Activated CD4-positive, alpha-beta T cell treated with anti-CD3 and anti-CD28 coated beads for 36 hours (primary cell): ENCODE results near the gene ATN1. TPM values are rescaled to one million over a fixed set of nuclear protein-coding genes. Genes with fewer than 3 reads are reported as not detected.

Source experiments
- ATAC-seq: fragments of 200-7000 bp; cut with Tn5 transposase; one replicate; pipeline ENCODE4 v1.10.0; 2021; ENCODE audit warnings: mild to moderate bottlenecking, moderate library complexity
- CTCF ChIA-PET: fragments of 350-600 bp; sonication (Branson Sonifier 250); formaldehyde crosslinking; loops from one replicate; lab custom pipeline; 2021; ENCODE audit warnings: antibody characterized with exemption; lab: Charles Lee
- POLR2A ChIA-PET: fragments of 350-600 bp; sonication (Branson Sonifier 250); formaldehyde crosslinking; loops from one replicate; lab custom pipeline; 2021; ENCODE audit warnings: antibody characterized with exemption, inconsistent platforms; lab: Charles Lee
- DNase-seq: peaks from one replicate; pipeline ENCODE4 v3.0.0-alpha.2; 2020
- H3K27ac Mint-ChIP-seq: one replicate; pipeline ENCODE4 v1.8.0; 2021; ENCODE audit warnings: mixed read lengths
- H3K27me3 Mint-ChIP-seq: one replicate; pipeline ENCODE4 v1.8.0; 2021; ENCODE audit warnings: mixed read lengths
- H3K36me3 Mint-ChIP-seq: one replicate; pipeline ENCODE4 v1.8.0; 2021; ENCODE audit warnings: low read depth, mixed read lengths
- H3K4me1 Mint-ChIP-seq: one replicate; pipeline ENCODE4 v1.8.0; 2021; ENCODE audit warnings: mixed read lengths
- H3K4me3 Mint-ChIP-seq: one replicate; pipeline ENCODE4 v1.8.0; 2021; ENCODE audit warnings: mild to moderate bottlenecking, moderate library complexity, mixed read lengths
- H3K9me3 Mint-ChIP-seq: one replicate; pipeline ENCODE4 v1.8.0; 2021; ENCODE audit warnings: low read depth, mixed read lengths
- intact Hi-C, 2 experiments: fragments of 100-400 bp; cut with DNase I in 1 of 2; cut with micrococcal nuclease in 1 of 2; formaldehyde crosslinking; loops; one replicate each; pipeline versions ENCODE4 v1.14.2 to v1.15.1; 2022 to 2024; cut with DNase I, micrococcal nuclease
- total RNA-seq, 2 experiments: library from RNA; stranded (reverse); gene quantifications; one replicate each; pipeline ENCODE4 v1.2.3, GENCODE V29; 2021

Gene ATN1
- total RNA-seq, 2 experiments from 2014 or later = 32.2 to 32.4 TPM

DNA sequence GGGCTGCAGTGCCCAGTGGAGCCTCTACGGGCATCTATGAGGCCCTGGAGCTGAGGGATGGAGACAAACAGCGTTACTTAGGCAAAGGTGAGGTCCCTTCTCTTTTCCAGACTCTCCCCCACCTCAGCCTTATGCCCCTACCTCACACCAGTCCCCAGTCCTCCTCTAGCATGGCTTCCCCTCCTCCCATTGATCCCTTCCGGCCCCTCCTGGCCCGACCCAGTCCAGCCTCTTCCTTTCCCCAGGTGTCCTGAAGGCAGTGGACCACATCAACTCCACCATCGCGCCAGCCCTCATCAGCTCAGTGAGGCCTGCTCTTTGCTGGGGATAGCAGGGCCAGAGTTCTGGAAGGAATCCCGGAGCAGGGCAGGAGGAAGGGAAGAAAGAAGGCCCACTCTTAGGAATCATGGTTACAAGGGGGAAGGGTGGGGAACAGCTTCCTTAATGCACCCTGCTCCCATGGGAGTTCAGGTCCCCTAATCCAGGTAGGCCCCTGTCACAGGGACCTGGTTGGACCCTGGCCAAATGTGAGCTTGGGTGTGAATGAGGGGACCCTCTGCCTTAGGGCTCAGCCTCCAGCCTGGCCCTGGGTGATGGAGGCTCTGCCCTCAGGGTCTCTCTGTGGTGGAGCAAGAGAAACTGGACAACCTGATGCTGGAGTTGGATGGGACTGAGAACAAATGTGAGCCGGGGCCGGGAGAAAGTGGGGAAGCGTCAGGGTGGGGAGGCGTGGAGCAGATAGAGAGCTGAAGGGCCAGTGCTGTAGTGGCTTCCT lies 11.1 kb upstream of the ATN1 start:
- no peaks in the 10 kb centered on the region for H3K9me3 Mint-ChIP-seq
- POLR2A ChIA-PET = interaction anchor here (1.1 kb wide), 1 partner anchor 46 kb away, joined by 3 read pairs; no protein-coding TSS in a partner anchor

DNA sequence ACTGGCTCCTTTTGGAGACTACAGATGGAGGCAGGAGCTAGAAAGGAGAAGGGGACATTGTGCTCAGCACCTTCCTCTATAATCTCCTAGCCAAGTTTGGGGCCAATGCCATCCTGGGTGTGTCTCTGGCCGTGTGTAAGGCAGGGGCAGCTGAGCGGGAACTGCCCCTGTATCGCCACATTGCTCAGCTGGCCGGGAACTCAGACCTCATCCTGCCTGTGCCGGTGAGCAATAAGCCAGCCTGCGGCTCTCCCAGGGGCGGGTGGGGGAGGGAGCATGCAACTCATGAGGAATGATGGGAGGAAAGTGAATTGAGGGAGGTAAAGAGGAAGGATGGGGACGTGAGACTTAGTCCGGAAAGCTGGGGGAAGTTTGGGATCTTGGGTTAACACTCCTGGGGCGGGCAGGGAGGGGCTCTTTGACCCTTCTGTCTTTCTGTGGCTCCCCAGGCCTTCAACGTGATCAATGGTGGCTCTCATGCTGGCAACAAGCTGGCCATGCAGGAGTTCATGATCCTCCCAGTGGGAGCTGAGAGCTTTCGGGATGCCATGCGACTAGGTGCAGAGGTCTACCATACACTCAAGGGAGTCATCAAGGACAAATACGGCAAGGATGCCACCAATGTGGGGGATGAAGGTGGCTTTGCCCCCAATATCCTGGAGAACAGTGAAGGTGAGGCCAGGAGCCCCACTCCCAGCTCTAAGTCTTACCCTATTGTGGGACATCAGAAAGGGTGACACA lies 10.1 kb upstream of the ATN1 start:
- Mint-ChIP-seq H3K27me3 (no peaks in the 10 kb centered on the region), H3K36me3 (peaks cover 51% of the 10 kb centered on the region), H3K9me3 (no peaks in the 10 kb centered on the region), H3K27ac (no peak overlapping the region), H3K4me1 (peaks cover 37% of the 10 kb centered on the region), H3K4me3 (no peak overlapping the region)
- ATAC-seq (no peak), DNase-seq (no peak)
- intact Hi-C loops = no loop called here
- POLR2A ChIA-PET = interaction anchor here (0.8 to 1.1 kb wide), 3 partner anchors 20 to 47 kb away, joined by 3 read pairs; partner anchors contain the start of gene RNU7-1
- CTCF ChIA-PET = interaction anchor here (0.6 to 1.3 kb wide), 4 partner anchors 11 to 1014 kb away, joined by 3 to 5 read pairs (median 3); no protein-coding TSS in a partner anchor

More for the DNA sequence above, 11.1 kb upstream of the ATN1 start:
- H3K4me3 Mint-ChIP-seq = peak overlapping the region; percentile 98
- peaks cover 38% of the 10 kb centered on the region for H3K4me1 Mint-ChIP-seq
- ATAC-seq (no peak), DNase-seq (no peak)
- CTCF ChIA-PET = interaction anchor here (0.6 to 1.5 kb wide), 7 partner anchors 7 to 1015 kb away, joined by 3 to 4 read pairs (median 3); no protein-coding TSS in a partner anchor
- H3K36me3 Mint-ChIP-seq = peaks cover 43% of the 10 kb centered on the region
- intact Hi-C loops = no loop called here
- H3K27ac Mint-ChIP-seq = no peak overlapping the region
- H3K27me3 Mint-ChIP-seq = no peaks in the 10 kb centered on the region

GRCh38 chr12:6919588-6919987 lies 8.2 kb upstream of the ATN1 start:
- POLR2A ChIA-PET = no interaction called here
- no peak for DNase-seq
- Mint-ChIP-seq H3K36me3 (peaks cover 59% of the 10 kb centered on the region), H3K27me3 (no peaks in the 10 kb centered on the region), H3K4me3 (no peak overlapping the region), H3K27ac (peak overlapping the region; percentile 38), H3K9me3 (no peaks in the 10 kb centered on the region), H3K4me1 (peaks cover 31% of the 10 kb centered on the region)
- intact Hi-C loops = no loop called here
- ATAC-seq = no peak
- CTCF ChIA-PET = interaction anchor here (0.6 to 1.4 kb wide), 2 partner anchors 28 to 52 kb away, joined by 3 to 5 read pairs; partner anchors contain the start of gene TPI1

DNA sequence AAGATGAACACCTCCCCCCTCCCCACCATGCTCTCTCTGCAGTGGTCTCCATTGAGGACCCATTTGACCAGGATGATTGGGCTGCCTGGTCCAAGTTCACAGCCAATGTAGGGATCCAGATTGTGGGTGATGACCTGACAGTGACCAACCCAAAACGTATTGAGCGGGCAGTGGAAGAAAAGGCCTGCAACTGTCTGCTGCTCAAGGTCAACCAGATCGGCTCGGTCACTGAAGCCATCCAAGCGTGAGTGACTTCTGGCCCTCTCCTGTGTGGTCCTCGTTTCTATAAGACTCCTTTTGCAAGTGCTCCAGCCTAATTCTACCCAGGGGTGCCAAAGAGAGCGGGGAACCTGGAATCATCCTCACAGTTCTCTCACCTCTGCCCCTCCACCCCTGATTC lies 6.2 kb upstream of the ATN1 start:
- intact Hi-C loops = no loop called here
- POLR2A ChIA-PET = interaction anchor here (1.3 kb wide), 1 partner anchor 22 kb away, joined by 5 read pairs; the partner anchor contains the start of genes C12orf57 and RNU7-1
- no peaks in the 10 kb centered on the region for H3K27me3 Mint-ChIP-seq
- no peak for ATAC-seq
- H3K9me3 Mint-ChIP-seq = no peaks in the 10 kb centered on the region
- peaks cover 45% of the 10 kb centered on the region for H3K36me3 Mint-ChIP-seq
- no peak overlapping the region for H3K27ac Mint-ChIP-seq
- no peak for DNase-seq
- H3K4me3 Mint-ChIP-seq = no peak overlapping the region
- CTCF ChIA-PET = interaction anchor here (0.6 to 1.3 kb wide), 6 partner anchors 9 to 223 kb away, joined by 3 to 5 read pairs (median 4); partner anchors contain the start of gene LRRC23
- peaks cover 28% of the 10 kb centered on the region for H3K4me1 Mint-ChIP-seq

DNA sequence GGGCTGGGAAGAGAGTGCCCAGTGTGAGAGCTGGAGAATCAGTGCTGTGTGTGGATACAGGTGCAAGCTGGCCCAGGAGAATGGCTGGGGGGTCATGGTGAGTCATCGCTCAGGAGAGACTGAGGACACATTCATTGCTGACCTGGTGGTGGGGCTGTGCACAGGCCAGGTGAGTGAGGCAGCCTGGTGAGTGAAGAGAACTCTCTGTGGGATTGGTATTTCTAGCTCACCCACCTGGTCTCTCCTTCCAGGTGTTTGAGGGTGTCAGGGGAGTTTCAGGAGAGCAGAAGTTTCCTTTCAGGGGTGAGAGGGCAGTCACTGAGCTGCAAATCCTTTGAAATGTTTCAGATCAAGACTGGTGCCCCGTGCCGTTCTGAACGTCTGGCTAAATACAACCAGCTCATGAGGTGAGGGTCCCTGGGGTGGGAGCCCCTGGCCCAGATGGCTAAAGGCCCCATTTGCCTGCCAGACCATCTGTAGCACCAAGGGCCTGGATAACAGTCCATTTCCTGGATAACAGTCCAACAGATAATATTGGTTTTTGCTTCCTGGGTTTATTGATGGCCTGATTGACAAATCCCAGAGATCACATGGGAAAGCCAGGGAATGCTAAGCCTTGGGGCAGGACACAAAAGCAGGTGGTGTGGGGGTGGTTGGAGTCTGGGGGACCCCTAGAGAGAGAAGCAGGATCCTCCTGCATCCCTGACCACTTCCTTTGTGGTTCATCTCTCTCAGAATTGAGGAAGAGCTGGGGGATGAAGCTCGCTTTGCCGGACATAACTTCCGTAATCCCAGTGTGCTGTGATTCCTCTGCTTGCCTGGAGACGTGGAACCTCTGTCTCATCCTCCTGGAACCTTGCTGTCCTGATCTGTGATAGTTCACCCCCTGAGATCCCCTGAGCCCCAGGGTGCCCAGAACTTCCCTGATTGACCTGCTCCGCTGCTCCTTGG lies 5.5 kb upstream of the ATN1 start:
- Mint-ChIP-seq H3K27me3 (no peaks in the 10 kb centered on the region), H3K4me1 (peaks cover 31% of the 10 kb centered on the region), H3K27ac (no peak overlapping the region), H3K4me3 (no peak overlapping the region), H3K36me3 (peaks cover 39% of the 10 kb centered on the region), H3K9me3 (no peaks in the 10 kb centered on the region)
- ChIA-PET CTCF (interaction anchor here (0.6 to 1.3 kb wide), 9 partner anchors 10 to 387 kb away, joined by 3 to 5 read pairs (median 3); partner anchors contain the start of gene LRRC23), POLR2A (interaction anchor here (1.3 kb wide), 1 partner anchor 22 kb away, joined by 5 read pairs; the partner anchor contains the start of genes C12orf57 and RNU7-1)
- DNase-seq = no peak
- no peak for ATAC-seq
- intact Hi-C loops = no loop called here

DNA sequence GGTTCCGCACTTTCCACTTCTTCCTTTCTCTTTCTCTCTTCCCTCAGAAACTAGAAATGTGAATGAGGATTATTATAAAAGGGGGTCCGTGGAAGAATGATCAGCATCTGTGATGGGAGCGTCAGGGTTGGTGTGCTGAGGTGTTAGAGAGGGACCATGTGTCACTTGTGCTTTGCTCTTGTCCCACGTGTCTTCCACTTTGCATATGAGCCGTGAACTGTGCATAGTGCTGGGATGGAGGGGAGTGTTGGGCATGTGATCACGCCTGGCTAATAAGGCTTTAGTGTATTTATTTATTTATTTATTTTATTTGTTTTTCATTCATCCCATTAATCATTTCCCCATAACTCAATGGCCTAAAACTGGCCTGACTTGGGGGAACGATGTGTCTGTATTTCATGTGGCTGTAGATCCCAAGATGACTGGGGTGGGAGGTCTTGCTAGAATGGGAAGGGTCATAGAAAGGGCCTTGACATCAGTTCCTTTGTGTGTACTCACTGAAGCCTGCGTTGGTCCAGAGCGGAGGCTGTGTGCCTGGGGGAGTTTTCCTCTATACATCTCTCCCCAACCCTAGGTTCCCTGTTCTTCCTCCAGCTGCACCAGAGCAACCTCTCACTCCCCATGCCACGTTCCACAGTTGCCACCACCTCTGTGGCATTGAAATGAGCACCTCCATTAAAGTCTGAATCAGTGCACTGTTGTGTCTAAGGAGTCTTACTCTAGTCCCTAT lies 4.6 kb upstream of the ATN1 start:
- POLR2A ChIA-PET = interaction anchor here (1.3 kb wide), 1 partner anchor 21 kb away, joined by 3 read pairs; the partner anchor contains the start of genes C12orf57 and RNU7-1
- no peak for ATAC-seq
- no peaks in the 10 kb centered on the region for H3K27me3 Mint-ChIP-seq
- intact Hi-C loops = no loop called here
- H3K36me3 Mint-ChIP-seq = peaks cover 34% of the 10 kb centered on the region
- H3K27ac Mint-ChIP-seq = no peak overlapping the region
- no peaks in the 10 kb centered on the region for H3K9me3 Mint-ChIP-seq
- H3K4me3 Mint-ChIP-seq = no peak overlapping the region
- CTCF ChIA-PET = interaction anchor here (0.6 to 7.4 kb wide), 14 partner anchors 11 to 388 kb away, joined by 3 to 59 read pairs (median 4); partner anchors contain the start of genes C12orf57, LPCAT3 and RNU7-1
- peaks cover 32% of the 10 kb centered on the region for H3K4me1 Mint-ChIP-seq
- DNase-seq = no peak

GRCh38 chr12:6923851-6924250 lies 3.9 kb upstream of the ATN1 start:
- DNase-seq (no peak), ATAC-seq (no peak)
- ChIA-PET CTCF (interaction anchor here (0.6 to 7.4 kb wide), 19 partner anchors 8 to 347 kb away, joined by 3 to 59 read pairs (median 3); partner anchors contain the start of genes C12orf57, LPCAT3 and RNU7-1), POLR2A (interaction anchor here (0.8 to 1.3 kb wide), 2 partner anchors 20 to 98 kb away, joined by 3 to 4 read pairs; partner anchors contain the start of genes C12orf57 and RNU7-1)
- H3K27me3 Mint-ChIP-seq = no peaks in the 10 kb centered on the region
- peaks cover 36% of the 10 kb centered on the region for H3K4me1 Mint-ChIP-seq
- peaks cover 36% of the 10 kb centered on the region for H3K36me3 Mint-ChIP-seq
- H3K9me3 Mint-ChIP-seq = no peaks in the 10 kb centered on the region
- peak overlapping the region; percentile 29 for H3K4me3 Mint-ChIP-seq
- intact Hi-C loops = loop anchor here (1.0 to 2.0 kb wide), 6 partner anchors 14 to 185 kb away; partner anchors contain the start of genes C1R (in 2 of the 2), C12orf57 (in 1 of the 2) and C1RL (in 1 of the 2)
- H3K27ac Mint-ChIP-seq = no peak overlapping the region

GRCh38 chr12:6925239-6925539 lies 2.6 kb upstream of the ATN1 start:
- Mint-ChIP-seq H3K4me1 (peaks cover 44% of the 10 kb centered on the region), H3K4me3 (no peak overlapping the region), H3K27ac (no peak overlapping the region), H3K9me3 (no peaks in the 10 kb centered on the region), H3K27me3 (no peaks in the 10 kb centered on the region), H3K36me3 (peaks cover 26% of the 10 kb centered on the region)
- ATAC-seq (no peak), DNase-seq (no peak)
- ChIA-PET CTCF (interaction anchor here (0.6 to 7.4 kb wide), 23 partner anchors 9 to 1739 kb away, joined by 3 to 59 read pairs (median 3); partner anchors contain the start of genes C12orf57, CDCA3, LPCAT3 and RNU7-1), POLR2A (interaction anchor here (0.9 to 1.4 kb wide), 2 partner anchors 14 to 19 kb away, joined by 4 to 5 read pairs; partner anchors contain the start of genes C12orf57 and RNU7-1)
- intact Hi-C loops = loop anchor here in 1 of 2 experiments (2.0 kb wide), 2 partner anchors 20 to 40 kb away; partner anchors contain the start of gene C12orf57

DNA sequence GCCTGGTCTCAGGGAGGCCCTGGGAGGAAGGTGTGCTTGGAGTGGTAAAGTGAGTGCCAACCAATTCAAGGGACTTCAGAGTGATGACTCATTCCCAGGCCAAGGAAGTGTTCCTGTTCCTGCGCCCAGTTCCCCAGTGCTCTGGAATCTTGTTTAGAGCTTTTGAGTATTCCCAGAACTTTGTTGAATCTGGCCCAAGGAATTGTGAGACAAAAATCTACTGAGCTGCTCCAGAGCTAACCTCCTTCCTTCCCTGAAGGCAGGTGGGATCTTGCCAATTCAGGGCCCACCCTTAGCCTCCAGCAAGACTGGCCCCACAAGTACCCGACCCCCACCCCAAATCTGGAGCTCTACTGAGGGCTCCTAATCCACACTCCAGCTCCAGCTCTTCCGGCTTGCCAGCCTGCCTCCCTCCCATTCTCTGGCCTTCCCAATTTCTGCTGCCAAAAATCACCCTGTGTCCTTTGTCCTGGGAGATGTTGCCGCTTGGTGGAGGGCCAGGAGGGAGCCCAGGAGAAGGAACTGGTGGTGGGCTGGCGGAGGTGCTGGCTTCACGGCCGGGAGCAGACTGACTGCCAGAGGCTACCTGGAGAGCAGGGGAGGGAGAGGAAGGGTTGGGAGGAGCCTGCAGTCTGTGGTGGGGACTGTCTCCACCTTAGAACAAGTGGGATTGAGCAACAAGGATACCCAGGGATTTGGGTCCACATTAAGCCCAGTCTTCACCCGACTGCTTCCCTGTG lies 2.0 kb upstream of the ATN1 start:
- DNase-seq = no peak
- Mint-ChIP-seq H3K27me3 (no peaks in the 10 kb centered on the region), H3K9me3 (no peaks in the 10 kb centered on the region), H3K36me3 (peaks cover 28% of the 10 kb centered on the region), H3K4me3 (peak overlapping the region; percentile 77), H3K27ac (no peak overlapping the region), H3K4me1 (peaks cover 47% of the 10 kb centered on the region)
- intact Hi-C loops = loop anchor here in 1 of 2 experiments (2.0 kb wide), 2 partner anchors 19 to 39 kb away; partner anchors contain the start of gene C12orf57
- POLR2A ChIA-PET = interaction anchor here (0.9 to 2.0 kb wide), 3 partner anchors 14 to 18 kb away, joined by 4 to 10 read pairs (median 5); partner anchors contain the start of genes C12orf57 and RNU7-1
- no peak for ATAC-seq
- CTCF ChIA-PET = interaction anchor here (0.6 to 7.4 kb wide), 28 partner anchors 8 to 1738 kb away, joined by 3 to 59 read pairs (median 4); partner anchors contain the start of genes C12orf57, C1RL, CDCA3 and LPCAT3
